Measurements from ENCODE around the gene IRX5. TPM values are rescaled to one million over a fixed set of nuclear protein-coding genes. Genes with fewer than 3 reads are reported as not detected.

Gene IRX5
- total RNA-seq, result not detected

DNA sequence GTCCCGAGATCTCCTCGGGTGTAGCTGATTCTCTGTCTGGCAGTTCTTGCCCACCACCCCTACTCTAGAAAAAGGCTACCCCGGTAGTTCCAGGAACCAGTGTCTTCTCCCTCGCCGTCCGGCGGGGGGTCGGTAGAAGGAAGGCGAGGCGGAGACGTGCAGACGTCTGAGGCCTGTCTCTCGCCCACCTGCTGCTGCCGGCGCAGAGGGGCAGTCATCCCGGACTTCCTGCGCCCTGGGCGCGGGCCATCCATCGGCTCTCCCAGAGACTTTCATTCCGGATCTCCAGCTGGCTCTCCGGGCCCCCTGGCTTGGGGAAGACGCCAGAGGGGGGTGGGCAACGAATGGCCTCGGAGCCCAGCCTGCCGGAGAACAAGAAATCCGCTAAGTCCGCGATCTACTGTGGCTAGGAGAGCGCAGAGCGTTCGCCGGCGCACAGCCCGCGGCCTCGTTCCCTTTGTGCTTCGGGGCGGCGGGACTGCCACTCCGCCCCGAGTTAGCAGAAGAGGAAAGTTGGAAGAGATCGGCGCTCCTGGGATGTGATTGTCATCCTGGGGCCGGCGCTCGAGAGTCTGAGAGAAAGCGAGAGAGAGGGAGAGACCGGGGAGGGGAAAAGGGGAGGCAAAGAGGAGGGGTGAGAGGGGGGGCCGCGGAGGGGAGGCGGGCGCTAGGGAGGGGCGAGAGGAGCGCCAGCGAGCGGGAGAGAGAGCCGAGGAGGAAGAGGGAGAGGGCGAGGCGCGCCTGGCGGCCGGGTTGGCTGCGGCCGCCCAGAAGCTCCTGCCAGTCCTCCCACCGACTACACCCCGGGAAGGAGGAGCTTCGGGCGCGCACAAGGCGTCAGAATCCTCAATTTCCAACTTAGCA lies at the start of gene IRX5:
IRX5 (plus strand) TSS at position 861 of the 864 bp plus-strand sequence. CDS start 334 bp downstream, outside the sequence.
- H3K36me3 Mint-ChIP-seq, result peaks cover 19 to 36% of the 10 kb centered on the region in 2 donors
- DNase-seq (ENCODE audit: low spot score in 2 of 2) (peak in 1 of 2 donors; percentile 27), ATAC-seq (peak in 1 of 2 donors; percentile 36)
- peaks cover 4% of the 10 kb centered on the region in 2 donors for H3K9me3 Mint-ChIP-seq
- H3K27ac Mint-ChIP-seq, result peak within 1 kb of the TSS in 1 of 2 donors; percentile 93

DNA sequence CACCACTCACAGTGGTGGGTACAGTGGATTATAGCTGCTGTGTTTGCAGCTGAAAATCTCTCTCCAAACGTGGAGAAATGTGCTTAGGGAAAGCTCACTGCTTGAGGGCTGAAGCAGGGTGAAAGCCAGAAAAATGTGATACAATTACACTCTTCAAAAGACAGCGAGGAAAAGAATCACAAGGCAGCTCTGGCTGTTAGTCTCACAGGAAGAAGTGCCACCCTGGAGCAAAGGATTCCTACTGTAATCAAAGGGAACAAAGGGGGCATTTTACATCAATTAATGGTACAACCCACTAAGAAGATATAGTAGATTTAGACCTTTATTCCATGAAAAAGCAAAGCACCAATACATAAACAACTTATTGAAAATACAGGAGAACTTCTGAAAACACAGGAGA lies 48.1 kb upstream of the IRX5 start:
- ATAC-seq (no peak), DNase-seq (ENCODE audit: low spot score in 2 of 2) (no peak)
- peaks cover 4 to 14% of the 10 kb centered on the region in 2 donors for H3K9me3 Mint-ChIP-seq
- H3K36me3 Mint-ChIP-seq, result peaks cover 0 to 10% of the 10 kb centered on the region in 2 donors
- H3K27ac Mint-ChIP-seq, result no peak overlapping the region

DNA sequence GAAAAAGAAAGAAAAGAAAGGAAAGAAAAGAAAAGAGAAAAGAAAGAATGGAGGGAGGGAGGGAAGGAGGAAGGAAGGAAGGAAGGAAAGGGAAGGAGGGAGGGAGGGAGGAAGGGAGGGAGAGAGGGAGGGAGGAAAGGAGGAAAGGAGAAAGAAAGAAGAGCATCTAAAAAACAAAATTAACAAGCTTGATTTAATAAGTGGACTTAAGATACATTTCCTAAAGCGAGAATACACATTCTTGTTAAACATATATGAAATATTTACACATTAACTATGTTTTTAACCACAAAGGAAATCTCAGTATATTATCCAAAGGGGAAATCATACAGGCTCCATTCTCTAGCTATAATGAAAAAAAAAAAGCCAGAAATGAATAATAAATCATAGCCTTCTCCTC lies 47.3 kb upstream of the IRX5 start:
- Mint-ChIP-seq H3K9me3 (peaks cover 4 to 11% of the 10 kb centered on the region in 2 donors), H3K27ac (no peak overlapping the region), H3K36me3 (peaks cover 0 to 10% of the 10 kb centered on the region in 2 donors)
- ATAC-seq, result no peak
- DNase-seq (ENCODE audit: low spot score in 2 of 2), result no peak

DNA sequence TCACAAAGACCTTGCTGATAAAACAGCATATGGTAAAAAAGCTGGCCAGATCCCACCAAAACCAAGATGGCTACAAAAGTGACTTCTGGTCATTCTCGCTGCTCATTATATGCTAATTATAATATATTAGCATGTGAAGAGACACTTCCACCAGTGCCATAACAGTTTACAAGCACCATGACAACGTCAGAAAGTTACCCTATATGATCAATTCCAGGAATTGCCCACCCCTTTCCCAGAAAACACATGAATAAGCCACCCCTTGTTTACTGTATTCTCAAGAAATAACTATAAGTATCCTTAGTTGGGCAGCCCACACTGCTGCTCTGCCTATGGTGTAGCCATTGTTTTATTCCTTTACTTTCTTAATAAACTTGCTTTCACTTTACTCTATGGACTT lies 44.6 kb upstream of the IRX5 start:
- ATAC-seq (no peak), DNase-seq (ENCODE audit: low spot score in 2 of 2) (no peak)
- peaks cover 0 to 5% of the 10 kb centered on the region in 2 donors for H3K36me3 Mint-ChIP-seq
- no peak overlapping the region for H3K27ac Mint-ChIP-seq
- peaks cover 4 to 10% of the 10 kb centered on the region in 2 donors for H3K9me3 Mint-ChIP-seq

DNA sequence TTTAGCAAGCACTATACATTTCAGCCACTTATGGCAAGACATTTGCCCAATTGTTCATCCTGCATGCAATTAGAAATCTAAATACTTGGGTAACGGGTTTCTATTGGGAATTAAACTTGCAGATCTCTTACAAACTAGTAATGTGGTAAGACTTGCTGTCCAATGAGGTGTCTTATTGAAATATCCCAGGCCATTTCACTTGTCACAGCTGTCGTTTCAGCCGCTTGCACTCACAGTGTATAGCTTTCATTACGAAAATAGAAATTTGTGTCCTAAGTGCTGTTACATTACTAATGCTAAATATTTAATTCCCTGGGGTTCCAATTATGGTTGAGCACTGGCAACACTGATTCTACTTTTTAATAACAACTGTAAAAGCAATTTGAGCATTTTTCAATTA lies 40.3 kb upstream of the IRX5 start:
- Mint-ChIP-seq H3K27ac (no peak overlapping the region), H3K9me3 (no peaks in the 10 kb centered on the region), H3K36me3 (no peaks in the 10 kb centered on the region)
- ATAC-seq (no peak), DNase-seq (ENCODE audit: low spot score in 2 of 2) (no peak)

DNA sequence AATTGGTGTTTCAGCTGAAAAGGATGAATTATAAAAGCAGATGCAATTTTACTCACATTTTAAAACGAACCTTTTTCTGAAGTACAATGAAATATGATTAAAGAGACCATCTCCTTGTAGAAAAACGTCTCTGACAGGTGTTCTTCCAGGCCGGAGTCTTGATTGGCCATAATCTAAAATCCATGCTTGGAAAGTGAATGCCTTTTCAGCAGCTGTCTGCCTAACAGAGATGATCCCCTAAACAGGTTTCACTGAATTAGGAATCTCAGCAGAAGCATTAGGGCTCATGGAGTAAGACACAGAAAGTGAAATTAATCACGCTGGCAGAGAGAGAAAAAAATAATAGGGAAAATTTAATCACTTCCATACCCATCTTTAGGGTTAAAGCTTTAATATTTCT lies 39.3 kb upstream of the IRX5 start:
- DNase-seq (ENCODE audit: low spot score in 2 of 2) (no peak), ATAC-seq (no peak)
- H3K9me3 Mint-ChIP-seq, result no peaks in the 10 kb centered on the region
- no peaks in the 10 kb centered on the region for H3K36me3 Mint-ChIP-seq
- no peak overlapping the region for H3K27ac Mint-ChIP-seq

DNA sequence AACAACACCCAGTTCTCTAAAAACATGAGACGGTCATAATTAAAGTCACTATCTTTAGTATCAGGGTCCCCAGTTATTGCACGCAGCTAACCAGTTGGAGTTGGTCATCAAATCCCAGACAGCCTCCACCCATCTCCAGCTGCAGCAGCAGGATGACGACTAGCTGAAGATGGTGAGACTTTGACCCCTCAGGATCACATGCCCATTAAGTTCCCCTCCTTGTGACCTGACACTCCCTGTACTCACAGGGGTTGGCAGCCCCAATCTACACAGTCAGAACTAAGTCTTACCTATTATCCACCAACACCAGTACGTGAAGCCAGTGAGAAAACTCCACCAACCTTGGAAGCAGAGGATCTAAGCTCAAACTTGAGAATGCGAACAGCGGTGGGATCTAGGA lies 37.7 kb upstream of the IRX5 start:
- DNase-seq (ENCODE audit: low spot score in 2 of 2) (no peak), ATAC-seq (no peak)
- no peaks in the 10 kb centered on the region for H3K36me3 Mint-ChIP-seq
- H3K27ac Mint-ChIP-seq, result no peak overlapping the region
- peaks cover 0 to 3% of the 10 kb centered on the region in 2 donors for H3K9me3 Mint-ChIP-seq

DNA sequence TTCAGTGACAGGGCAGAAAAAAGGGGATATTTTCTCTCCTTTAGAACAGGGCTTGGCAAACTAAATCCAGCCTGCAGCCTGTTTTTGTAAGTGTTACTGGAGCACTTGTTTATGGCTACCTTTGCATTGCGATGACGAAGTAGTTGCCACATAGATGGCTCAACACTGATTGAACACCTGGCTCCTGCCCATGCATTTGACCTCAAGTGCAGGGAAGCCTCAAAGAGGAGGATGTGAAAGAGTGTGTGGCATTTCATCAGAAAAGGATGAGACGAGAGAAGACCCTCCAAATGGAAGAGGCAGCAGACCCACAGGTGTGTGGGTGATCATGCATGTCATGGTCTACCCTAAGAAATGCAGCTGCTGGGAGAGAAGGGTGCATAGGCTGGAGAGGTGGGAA lies 32.7 kb upstream of the IRX5 start:
- Mint-ChIP-seq H3K36me3 (peaks cover 0 to 4% of the 10 kb centered on the region in 2 donors), H3K9me3 (peaks cover 11 to 15% of the 10 kb centered on the region in 2 donors), H3K27ac (no peak overlapping the region)
- DNase-seq (ENCODE audit: low spot score in 2 of 2) (no peak), ATAC-seq (no peak)

DNA sequence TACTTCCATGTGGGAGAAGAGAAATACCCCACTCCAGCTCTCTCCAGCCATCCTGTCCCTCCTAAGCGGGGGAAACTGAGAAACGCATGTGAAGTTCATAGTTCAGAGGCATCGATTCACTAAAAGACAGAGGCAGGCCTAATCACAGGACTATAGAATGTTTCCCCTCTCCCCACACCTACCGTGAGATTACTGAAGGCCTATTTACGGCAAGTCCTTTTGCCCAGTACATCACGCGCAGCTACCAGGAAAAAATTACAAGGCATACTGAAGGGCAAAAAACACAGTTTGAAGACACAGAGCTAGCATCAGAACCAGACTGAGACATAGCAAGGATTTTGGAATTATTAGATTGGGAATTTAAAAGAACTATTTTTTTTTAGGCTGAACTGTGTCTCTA lies 29.1 kb upstream of the IRX5 start:
- H3K36me3 Mint-ChIP-seq, result peaks cover 0 to 4% of the 10 kb centered on the region in 2 donors
- DNase-seq (ENCODE audit: low spot score in 2 of 2) (no peak), ATAC-seq (no peak)
- peaks cover 14 to 19% of the 10 kb centered on the region in 2 donors for H3K9me3 Mint-ChIP-seq
- no peak overlapping the region for H3K27ac Mint-ChIP-seq

DNA sequence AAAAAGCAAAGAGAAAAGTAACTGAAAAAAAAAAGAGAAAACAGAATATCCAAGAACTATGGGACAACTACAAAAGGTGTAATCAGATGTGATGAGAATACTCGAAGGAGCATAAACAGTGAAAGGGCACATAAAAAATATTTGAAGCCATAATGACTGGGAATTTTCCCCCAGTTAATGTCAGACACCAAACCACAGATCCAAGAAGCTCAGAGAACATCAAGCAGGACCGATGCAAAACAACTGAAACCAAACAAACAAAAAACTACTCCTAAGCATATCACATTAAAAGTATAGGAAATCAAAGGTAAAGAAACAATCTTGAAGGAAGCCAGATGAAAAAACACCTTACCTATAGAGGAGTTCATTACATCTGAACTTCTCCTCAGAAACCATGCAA lies 27.6 kb upstream of the IRX5 start:
- no peak for ATAC-seq
- Mint-ChIP-seq H3K27ac (no peak overlapping the region), H3K9me3 (peaks cover 16 to 17% of the 10 kb centered on the region in 2 donors), H3K36me3 (peaks cover 0 to 4% of the 10 kb centered on the region in 2 donors)
- DNase-seq (ENCODE audit: low spot score in 2 of 2), result no peak

DNA sequence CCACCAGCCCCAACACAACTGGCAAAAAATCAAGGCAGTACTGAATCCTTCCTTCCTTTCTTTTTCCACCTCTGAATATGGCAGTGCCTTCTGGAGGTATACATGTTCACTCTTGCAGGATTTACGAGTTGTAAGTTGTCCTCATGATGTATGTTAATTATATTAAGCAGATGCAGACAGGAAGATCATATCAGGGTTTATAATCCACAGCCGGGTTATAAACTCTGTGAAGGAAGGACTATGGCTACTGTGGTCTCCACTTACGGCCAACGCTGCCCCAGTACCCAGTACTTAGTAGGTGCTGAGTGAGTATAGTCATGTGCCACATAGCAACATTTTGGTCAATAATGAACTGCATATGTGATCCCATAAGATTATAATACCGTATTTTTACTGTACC lies 19.6 kb upstream of the IRX5 start:
- no peak for ATAC-seq
- no peak overlapping the region for H3K27ac Mint-ChIP-seq

DNA sequence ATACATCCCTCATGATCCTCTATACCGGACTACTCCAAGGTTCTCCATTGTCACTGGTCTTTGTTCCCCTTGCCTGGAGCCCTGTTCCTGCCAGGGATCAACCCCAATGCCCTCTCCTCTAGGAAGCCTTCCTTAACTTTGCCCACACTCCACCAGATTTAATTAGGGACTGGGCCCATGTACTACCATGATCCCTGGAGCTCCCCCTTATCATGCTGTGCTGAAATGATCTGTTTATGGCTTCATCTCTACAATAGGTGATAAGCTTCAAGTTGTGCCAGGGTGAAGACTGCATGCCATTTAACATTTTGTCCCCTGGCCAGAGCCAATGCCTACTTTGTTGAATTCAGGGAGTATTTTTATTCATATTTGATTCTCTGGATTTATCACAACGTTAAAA lies 17.9 kb upstream of the IRX5 start:
- no peaks in the 10 kb centered on the region for H3K36me3 Mint-ChIP-seq
- ATAC-seq (no peak), DNase-seq (ENCODE audit: low spot score in 2 of 2) (no peak)
- no peak overlapping the region for H3K27ac Mint-ChIP-seq
- peaks cover 0 to 5% of the 10 kb centered on the region in 2 donors for H3K9me3 Mint-ChIP-seq

More for the DNA sequence above, 19.6 kb upstream of the IRX5 start:
- DNase-seq (ENCODE audit: low spot score in 2 of 2), result no peak
- Mint-ChIP-seq H3K36me3 (no peaks in the 10 kb centered on the region), H3K9me3 (peaks cover 0 to 5% of the 10 kb centered on the region in 2 donors)

DNA sequence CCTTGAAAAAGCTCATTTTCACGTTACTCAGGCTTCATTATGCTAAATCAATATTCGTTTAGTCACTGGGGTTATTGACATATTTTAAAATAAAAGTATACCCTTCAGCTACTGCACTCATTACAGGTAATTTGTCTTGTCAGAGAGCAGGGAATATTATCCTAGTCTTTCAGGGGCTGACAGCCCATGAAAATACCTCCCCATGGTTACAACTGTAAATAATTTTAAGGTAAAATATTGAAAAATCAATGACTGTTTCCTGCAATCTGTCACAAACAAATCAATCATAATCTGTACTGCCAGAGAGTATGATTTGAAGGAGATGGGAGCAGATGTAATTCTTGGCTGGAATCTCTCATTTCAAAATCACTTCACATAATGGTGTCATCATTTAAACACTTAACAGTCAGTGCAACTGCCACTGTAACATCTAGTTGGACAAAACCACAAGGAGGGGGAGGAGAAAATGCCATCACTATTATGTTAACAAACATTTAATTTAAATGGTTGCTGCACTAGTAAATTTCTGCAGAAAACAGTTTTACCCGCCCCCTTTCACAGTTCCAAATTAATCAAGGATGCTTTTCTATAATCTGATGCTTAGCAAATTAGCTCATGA lies 9.3 kb upstream of the IRX5 start:
- no peak for DNase-seq (ENCODE audit: low spot score in 2 of 2)
- Mint-ChIP-seq H3K9me3 (no peaks in the 10 kb centered on the region), H3K27ac (no peak overlapping the region), H3K36me3 (no peaks in the 10 kb centered on the region)
- no peak for ATAC-seq

DNA sequence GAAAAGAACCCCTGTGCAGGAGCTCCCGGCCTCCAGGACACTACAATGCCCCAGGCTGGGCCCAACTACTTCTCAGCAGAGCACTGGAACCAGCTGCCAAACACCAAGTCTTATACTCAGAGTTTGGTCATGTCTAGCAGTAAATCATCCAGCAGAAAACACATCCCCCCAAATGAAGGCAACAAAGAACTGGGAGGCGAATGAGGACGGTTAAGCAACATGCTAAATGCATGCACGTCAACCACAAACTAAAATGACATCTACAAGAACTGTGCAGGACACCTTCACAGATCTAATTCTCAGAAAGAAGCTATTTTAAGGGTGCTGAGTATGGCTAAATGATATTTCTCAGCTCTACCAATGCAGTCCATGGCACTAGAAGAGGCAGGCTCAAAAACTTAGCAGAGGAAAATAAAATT lies 7.6 kb upstream of the IRX5 start:
- no peak overlapping the region for H3K27ac Mint-ChIP-seq
- ATAC-seq (no peak), DNase-seq (ENCODE audit: low spot score in 2 of 2) (no peak)
- no peaks in the 10 kb centered on the region for H3K9me3 Mint-ChIP-seq
- H3K36me3 Mint-ChIP-seq, result peaks cover 11 to 13% of the 10 kb centered on the region in 2 donors

DNA sequence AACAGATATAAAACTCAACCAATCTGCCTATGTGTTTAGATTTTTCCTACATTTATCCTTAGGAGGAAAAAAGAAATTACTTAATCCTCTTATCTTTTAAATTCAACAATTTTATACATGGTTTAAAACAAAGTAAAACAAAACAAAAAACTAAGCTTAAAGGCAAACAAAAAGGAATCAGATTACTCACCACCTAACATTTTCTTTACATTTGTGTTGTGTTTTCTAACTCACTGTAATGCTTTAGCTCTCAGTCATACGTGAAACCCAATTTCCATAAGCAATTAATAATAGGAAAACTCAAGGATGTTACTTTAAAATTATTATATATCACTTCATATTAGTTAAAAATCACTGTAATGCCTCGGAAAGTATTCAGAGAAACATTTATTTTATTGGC lies 6.7 kb upstream of the IRX5 start:
- Mint-ChIP-seq H3K36me3 (peaks cover 12 to 15% of the 10 kb centered on the region in 2 donors), H3K9me3 (no peaks in the 10 kb centered on the region), H3K27ac (no peak overlapping the region)
- ATAC-seq (no peak), DNase-seq (ENCODE audit: low spot score in 2 of 2) (no peak)

DNA sequence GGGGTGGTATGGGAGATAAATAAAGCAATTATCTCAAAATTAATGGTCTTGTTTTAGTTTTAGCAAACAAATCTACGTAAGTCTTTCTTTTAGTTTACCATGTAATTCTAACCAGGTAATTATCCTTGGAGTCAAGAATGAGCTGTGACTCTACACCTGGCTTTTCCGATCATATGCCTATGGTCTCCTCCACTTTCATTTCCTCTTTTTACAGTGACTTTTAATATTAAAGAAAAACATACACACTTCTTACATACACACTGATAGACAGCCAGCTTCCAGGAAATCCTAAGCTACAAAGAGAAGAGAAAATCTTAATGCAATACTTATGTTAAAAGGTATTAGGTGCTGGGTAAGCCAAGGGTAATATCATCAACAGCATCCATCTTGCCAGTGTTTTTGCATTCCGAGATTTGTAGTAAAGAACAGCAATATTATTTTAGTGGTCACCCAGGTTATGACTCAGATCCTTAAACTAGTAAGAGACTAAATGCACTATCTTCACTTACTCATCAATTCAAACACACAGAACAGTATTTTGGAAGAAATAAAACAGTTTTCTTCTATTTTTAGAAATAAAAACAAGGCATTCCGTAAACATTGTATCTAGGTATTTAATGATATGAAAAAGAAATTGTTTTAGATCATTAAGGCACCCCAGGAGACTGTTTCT lies 4.4 kb upstream of the IRX5 start:
- H3K27ac Mint-ChIP-seq, result no peak overlapping the region
- H3K9me3 Mint-ChIP-seq, result peaks cover 4% of the 10 kb centered on the region in 2 donors
- peaks cover 19 to 22% of the 10 kb centered on the region in 2 donors for H3K36me3 Mint-ChIP-seq
- ATAC-seq (no peak), DNase-seq (ENCODE audit: low spot score in 2 of 2) (no peak)
